H1 (cell line): ENCODE results near the gene NLRC5. TPM values are rescaled to one million over a fixed set of nuclear protein-coding genes. Genes with fewer than 3 reads are reported as not detected.

Source experiments
- CTCF ChIA-PET: fragments of 300-600 bp; sonication (Branson Sonifier 250); formaldehyde crosslinking; loops from one replicate; lab custom pipeline; 2021; ENCODE audit not compliant: partially characterized antibody; lab: Charles Lee
- POLR2A ChIA-PET: fragments of 300-600 bp; sonication (Branson Sonifier 250); formaldehyde crosslinking; loops from one replicate; lab custom pipeline; 2021; ENCODE audit warnings: inconsistent platforms; ENCODE audit not compliant: partially characterized antibody; lab: Charles Lee
- DNase-seq, 2 experiments: peaks; one replicate each; pipeline versions ENCODE4 v3.0.0 to v3.0.0-alpha.2; 2010 to 2022; ENCODE audit warnings: low spot score in 2 of 2, low read depth in 1 of 2, mixed read lengths in 1 of 2
- FAIRE-seq: peaks from 2 replicates; lab custom pipeline; 2011; peaks lifted over from hg19 to GRCh38; lab: Jason Lieb, UNC
- H2AFZ ChIP-seq: 2 replicates; pipeline ENCODE4 v1.8.1; 2012; ENCODE audit warnings: low read length, inconsistent platforms
- H2AK5ac ChIP-seq: 2 replicates; pipeline ENCODE4 v1.6.1; 2013; ENCODE audit warnings: low read depth, low read length
- H2BK120ac ChIP-seq: replicated peaks from 2 replicates; pipeline ENCODE3; 2013; ENCODE audit warnings: low read depth, low read length, inconsistent platforms
- H2BK12ac ChIP-seq: 2 replicates; pipeline ENCODE4 v1.6.1; 2013; ENCODE audit warnings: low read depth, low read length
- H2BK15ac ChIP-seq: 2 replicates; pipeline ENCODE4 v1.6.1; 2013; ENCODE audit warnings: low read length
- H2BK20ac ChIP-seq: 2 replicates; pipeline ENCODE4 v1.6.1; 2013; ENCODE audit warnings: low read length
- H2BK5ac ChIP-seq: 2 replicates; pipeline ENCODE4 v1.6.1; 2013; ENCODE audit warnings: low read depth, low read length
- H3K14ac ChIP-seq: 2 replicates; pipeline ENCODE4 v1.6.1; 2013; ENCODE audit warnings: inconsistent platforms; ENCODE audit not compliant: insufficient read length
- H3K18ac ChIP-seq: 2 replicates; pipeline ENCODE4 v1.6.1; 2013; ENCODE audit warnings: low read length; ENCODE audit errors: extremely low read depth
- H3K23ac ChIP-seq: 2 replicates; pipeline ENCODE4 v1.6.1; 2013; ENCODE audit warnings: inconsistent platforms; ENCODE audit not compliant: insufficient read length
- H3K23me2 ChIP-seq: 2 replicates; pipeline ENCODE4 v1.6.1; 2013; ENCODE audit warnings: low read depth, low read length
- H3K27ac ChIP-seq: 2 replicates; pipeline ENCODE4 v1.6.1; 2011; ENCODE audit warnings: low read depth, low read length, inconsistent platforms
- H3K27me3 ChIP-seq, 4 experiments: replicated peaks in 1 of 4; 1 replicate in 1 of 4; 2 replicates in 3 of 4; pipeline versions ENCODE4 v1.6.1 to v1.8.1; 2011 to 2013; ENCODE audit warnings: low read length in 3 of 4, mild to moderate bottlenecking in 3 of 4, inconsistent platforms in 2 of 4, mixed read lengths in 2 of 4, moderate library complexity in 1 of 4; ENCODE audit not compliant: control insufficient read depth in 3 of 4, insufficient read depth in 3 of 4; ENCODE audit errors: extremely low read depth in 1 of 4
- H3K36me3 ChIP-seq, 4 experiments: 2 replicates each; pipeline versions ENCODE4 v1.6.1 to v1.8.1; 2011 to 2013; ENCODE audit warnings: mild to moderate bottlenecking in 4 of 4, low read length in 3 of 4, moderate library complexity in 2 of 4, control low read depth in 1 of 4, inconsistent platforms in 1 of 4; ENCODE audit not compliant: insufficient read depth in 4 of 4, control insufficient read depth in 2 of 4
- H3K4ac ChIP-seq: replicated peaks from 2 replicates; pipeline ENCODE3; 2013; ENCODE audit warnings: low read length, low read depth, mixed read lengths, inconsistent platforms; ENCODE audit not compliant: insufficient read length
- H3K4me1 ChIP-seq, 4 experiments: replicated peaks in 1 of 4; 1 replicate in 1 of 4; 2 replicates in 3 of 4; pipeline versions ENCODE4 v1.6.1 to v1.8.1; 2011 to 2013; ENCODE audit warnings: low read length in 3 of 4, inconsistent platforms in 2 of 4, mixed read lengths in 1 of 4; ENCODE audit not compliant: insufficient read depth in 4 of 4, control insufficient read depth in 3 of 4
- H3K4me2 ChIP-seq, 2 experiments: 2 replicates each; pipeline versions ENCODE4 v1.6.1 to v1.8.1; 2011 to 2013; ENCODE audit warnings: low read depth in 2 of 2, low read length in 2 of 2, control low read depth in 1 of 2, inconsistent platforms in 1 of 2, mild to moderate bottlenecking in 1 of 2; ENCODE audit not compliant: insufficient read depth in 1 of 2
- H3K4me3 ChIP-seq, 4 experiments: fragments of 200-600, 300-600 bp in 1 of 4; sonication (generic), shearing (Covaris generic), sonication (Bioruptor Twin) in 1 of 4; 2 replicates each; pipeline versions ENCODE4 v1.5.1 to v1.8.1; 2011 to 2016; ENCODE audit warnings: low read length in 4 of 4, low read depth in 3 of 4, control low read depth in 2 of 4, inconsistent platforms in 2 of 4, mild to moderate bottlenecking in 2 of 4, mixed read lengths in 1 of 4, moderate library complexity in 1 of 4; ENCODE audit not compliant: insufficient read depth in 2 of 4; ENCODE audit errors: extremely low read depth in 1 of 4
- H3K56ac ChIP-seq: replicated peaks from 2 replicates; pipeline ENCODE3; 2013; ENCODE audit warnings: low read depth, mild to moderate bottlenecking, mixed read lengths, low read length, inconsistent platforms; ENCODE audit not compliant: insufficient read length
- H3K79me1 ChIP-seq: 2 replicates; pipeline ENCODE4 v1.6.1; 2013; ENCODE audit warnings: low read depth, low read length, control low read depth
- H3K79me2 ChIP-seq, 2 experiments: 2 replicates each; pipeline versions ENCODE4 v1.6.1 to v1.8.1; 2012 to 2013; ENCODE audit warnings: low read length in 2 of 2, mild to moderate bottlenecking in 2 of 2, inconsistent platforms in 1 of 2; ENCODE audit not compliant: insufficient read depth in 2 of 2, control insufficient read depth in 1 of 2
- H3K9ac ChIP-seq, 4 experiments: replicated peaks in 1 of 4; 1 replicate in 1 of 4; 2 replicates in 3 of 4; pipeline versions ENCODE4 v1.6.1 to v1.8.1; 2011 to 2013; ENCODE audit warnings: low read depth in 3 of 4, low read length in 3 of 4, control low read depth in 2 of 4, mild to moderate bottlenecking in 2 of 4, moderate library complexity in 2 of 4, inconsistent platforms in 1 of 4; ENCODE audit errors: extremely low read depth in 1 of 4
- H3K9me3 ChIP-seq, 2 experiments: 2 replicates each; pipeline versions ENCODE4 v1.6.1 to v1.8.1; 2012 to 2013; ENCODE audit warnings: mild to moderate bottlenecking in 2 of 2, moderate library complexity in 2 of 2, control low read depth in 1 of 2, inconsistent platforms in 1 of 2, low read depth in 1 of 2, low read length in 1 of 2, mixed read lengths in 1 of 2; ENCODE audit not compliant: insufficient read depth in 2 of 2
- H4K20me1 ChIP-seq, 2 experiments: replicated peaks in 1 of 2; 2 replicates each; pipeline versions ENCODE3 to v1.8.1; 2011 to 2013; ENCODE audit warnings: inconsistent platforms in 2 of 2, low read length in 2 of 2, mild to moderate bottlenecking in 1 of 2; ENCODE audit not compliant: insufficient read depth in 2 of 2, control insufficient read depth in 1 of 2
- H4K5ac ChIP-seq: 2 replicates; pipeline ENCODE4 v1.6.1; 2013; ENCODE audit warnings: low read length, low read depth, mixed read lengths, inconsistent platforms; ENCODE audit not compliant: insufficient read length
- H4K8ac ChIP-seq: 2 replicates; pipeline ENCODE4 v1.8.0; 2013; ENCODE audit warnings: mild to moderate bottlenecking, moderate library complexity, low read length, inconsistent platforms; ENCODE audit not compliant: insufficient read depth; ENCODE audit errors: extremely low read depth
- H4K91ac ChIP-seq: replicated peaks from 2 replicates; pipeline ENCODE3; 2013; ENCODE audit warnings: low read length, mixed read lengths, inconsistent platforms; ENCODE audit not compliant: insufficient read length
- TCF12 ChIP-seq: IDR thresholded peaks from 2 replicates; pipeline ENCODE4 v1.6.1; 2011; ENCODE audit warnings: low read depth, mild to moderate bottlenecking, low read length
- WGBS, 2 experiments: shearing (Covaris generic) in 1 of 2; methylation state at CpG; one replicate each; pipeline versions ENCODE4 v1.1.6 to v1.1.7; 2013 to 2015; ENCODE audit warnings: low lambda C conversion rate in 2 of 2, mixed read lengths in 2 of 2, inconsistent platforms in 1 of 2, low coverage in 1 of 2, missing lambda C conversion rate in 1 of 2; ENCODE audit not compliant: insufficient replicate concordance in 2 of 2, insufficient coverage in 1 of 2, insufficient read length in 1 of 2; ENCODE audit errors: extremely low coverage in 1 of 2, missing lambda C conversion rate in 1 of 2; 5-methylcytosine and 5-hydroxymethylcytosine counted together
- polyA plus RNA-seq, 7 experiments: library from polyadenylated mRNA; depleted of rRNA in 3 of 7; stranded (reverse) in 5 of 7; unstranded in 2 of 7; fragments of >200 nt in 5 of 7; fragments of 200-250 nt in 2 of 7; gene quantifications; 1 replicate in 5 of 7; 2 replicates in 1 of 7; 4 replicates in 1 of 7; pipeline versions ENCODE4 v1.2.1 to v1.2.3, GENCODE V29; 2011 to 2013; ENCODE audit warnings: missing spikeins in 2 of 7, mixed read lengths in 2 of 7
- total RNA-seq: library from RNA; stranded (reverse); fragmentation: NEBNext Ultra II Directional; extraction: Animal tissue kit (Norgen Biotek cat#: 25700); gene quantifications from 2 replicates; pipeline ENCODE4 v1.2.1, GENCODE V29; 2021

The NLRC5 gene
- total and polyA plus RNA-seq, 2 of the 8 experiments (the other 6 are each of a cell fraction or from before 2014, with no cell fraction given), result 2.2 to 3.2 TPM

GRCh38 chr16:57108432-57108831 is 119.1 kb downstream of the NLRC5 start:
- H3K27ac ChIP-seq, result no peak overlapping the region
- H3K23me2 ChIP-seq, result no peaks in the 10 kb centered on the region
- no peak overlapping the region for H3K4ac ChIP-seq
- H2BK5ac ChIP-seq, result no peak overlapping the region
- peaks cover 0 to 12% (median 8%) of the 10 kb centered on the region in 4 experiments; a peak in 6 of 7 replicates for H3K4me1 ChIP-seq
- H2BK120ac ChIP-seq, result no peak overlapping the region
- no peaks in the 10 kb centered on the region for H3K79me2 ChIP-seq
- H3K79me1 ChIP-seq, result peaks cover 5% of the 10 kb centered on the region; the same call in 1 of the 2 replicates
- no peak overlapping the region for H3K23ac ChIP-seq
- no peak overlapping the region for H2AK5ac ChIP-seq
- no peak overlapping the region for H4K91ac ChIP-seq
- POLR2A ChIA-PET, result no interaction called here
- H3K9ac ChIP-seq, result no peak overlapping the region
- 85% methylated on average over 1 of the region's 1 CpG; no CpG with 5 or more reads in 1 of the 2 experiments for WGBS, 2 experiments
- FAIRE-seq (no peak), DNase-seq (no peak)
- H3K27me3 ChIP-seq, result no peaks in the 10 kb centered on the region
- no peak overlapping the region for H3K18ac ChIP-seq
- no peak overlapping the region for H2AFZ ChIP-seq
- no peak overlapping the region for H3K14ac ChIP-seq
- no peak overlapping the region for H3K4me3 ChIP-seq
- H4K8ac ChIP-seq, result no peak overlapping the region
- no peaks in the 10 kb centered on the region for H3K9me3 ChIP-seq
- CTCF ChIA-PET, result no interaction called here
- H2BK20ac ChIP-seq, result no peak overlapping the region
- no peaks in the 10 kb centered on the region for H4K20me1 ChIP-seq
- no peak overlapping the region for H3K56ac ChIP-seq
- H2BK15ac ChIP-seq, result no peak overlapping the region
- no peak overlapping the region for H3K4me2 ChIP-seq
- no peak overlapping the region; the same call in 1 of the 2 replicates for H2BK12ac ChIP-seq
- H3K36me3 ChIP-seq, result no peaks in the 10 kb centered on the region
- H4K5ac ChIP-seq, result no peak overlapping the region
- TF ChIP-seq TCF12, result no peak
